Right lobe of liver (tissue), 6 donors: ENCODE results near the gene PFKFB4. TPM values are rescaled to one million over a fixed set of nuclear protein-coding genes. Genes with fewer than 3 reads are reported as not detected.

Experiments
- ATAC-seq, 4 donors: fragments of 200-7000 bp; cut with Tn5 transposase; one replicate each; pipeline ENCODE4 v1.9.1; 2020; ENCODE audit warnings: mild to moderate bottlenecking in 4 of 4, moderate library complexity in 4 of 4
- DNase-seq, 3 donors: peaks; one replicate each; pipeline ENCODE4 v3.0.0-alpha.2; 2020
- H3K27ac ChIP-seq, 3 donors: fragments of 200-600 bp; one replicate each; pipeline ENCODE4 v1.8.0; 2022
- H3K27me3 ChIP-seq, 2 donors: fragments of 200-600 bp; one replicate each; pipeline ENCODE4 v1.8.0; 2022
- H3K36me3 ChIP-seq, 4 donors: fragments of 200-600 bp; sonication (generic) in 1 of 4; one replicate each; pipeline versions ENCODE4 v1.5.1 to v1.8.0; 2017 to 2022; ENCODE audit warnings: control low read depth in 1 of 4
- H3K4me1 ChIP-seq, 4 donors: fragments of 200-600 bp; sonication (generic) in 1 of 4; one replicate each; pipeline versions ENCODE4 v1.5.1 to v1.8.0; 2017 to 2022; ENCODE audit warnings: control low read depth in 1 of 4
- H3K4me3 ChIP-seq, 3 donors: fragments of 200-600 bp; one replicate each; pipeline ENCODE4 v1.8.0; 2022
- H3K9me3 ChIP-seq, 4 donors: fragments of 200-600 bp; sonication (generic) in 1 of 4; one replicate each; pipeline versions ENCODE4 v1.5.1 to v1.8.0; 2017 to 2022; ENCODE audit warnings: control low read depth in 1 of 4
- POLR2A ChIP-seq: fragments of 450-650 bp; IDR thresholded peaks from one replicate; pipeline ENCODE4 v1.6.1; 2017; ENCODE audit warnings: antibody characterized with exemption, mild to moderate bottlenecking
- WGBS: methylation state at CpG from one replicate; pipeline ENCODE4 v1.1.6; 2018; ENCODE audit warnings: low coverage, low lambda C conversion rate; ENCODE audit not compliant: insufficient coverage; ENCODE audit errors: missing lambda C conversion rate; 5-methylcytosine and 5-hydroxymethylcytosine counted together
- intact Hi-C, 2 donors: fragments of 100-400 bp; cut with DNase I; formaldehyde crosslinking; loops; one replicate each; pipeline versions ENCODE4 v1.11.2 to v1.14.1; 2022
- total RNA-seq, 6 experiments: library from RNA; depleted of rRNA in 2 of 6; stranded (reverse); fragments of >200 nt in 2 of 6; fragmentation: NEBNext Ultra II Directional in 3 of 6; extraction: Animal tissue kit (Norgen Biotek cat#: 25700) in 3 of 6; gene quantifications; one replicate each; pipeline versions ENCODE4 v1.1.0 to v1.2.4, GENCODE V29; 2016 to 2023
- TF ChIP-seq, protein P1 (sequence below), 4 donors: fragments of 200-600 bp in 3 of 4; fragments of 450-650 bp in 1 of 4; IDR thresholded peaks; one replicate each; pipeline versions ENCODE4 v1.5.1 to v1.8.0; 2016 to 2022; ENCODE audit warnings: antibody characterized with exemption in 4 of 4, mild to moderate bottlenecking in 2 of 4
- donor health status: DM: no; HTN: yes; CAD: no.
- donor health status: DM: no; HTN: no; CAD: no.
- donor health status: DM: no; HTN: no; CAD: no.
- donor health status: DM: no; HTN: yes; CAD: no.
- donor health status: DM: no; HTN: yes; CAD: no.

PFKFB4 gene
- total RNA-seq, 6 experiments from 2014 or later: 0.59 to 10.8 (median 1.4) TPM

GRCh38 chr3:48599509-48600285 is 43.1 kb upstream of the PFKFB4 start:
- Histone ChIP-seq H3K9me3 (no peaks in the 10 kb centered on the region), H3K4me3 (no peak overlapping the region), H3K27me3 (no peaks in the 10 kb centered on the region), H3K36me3 (peaks cover 0 to 64% (median 38%) of the 10 kb centered on the region in 4 donors), H3K4me1 (no peaks in the 10 kb centered on the region), H3K27ac (no peak overlapping the region)
- DNase-seq: no peak
- intact Hi-C loops: no loop called here
- no peak for ATAC-seq
- TF ChIP-seq POLR2A: no peak
- TF ChIP-seq, protein P1, sequence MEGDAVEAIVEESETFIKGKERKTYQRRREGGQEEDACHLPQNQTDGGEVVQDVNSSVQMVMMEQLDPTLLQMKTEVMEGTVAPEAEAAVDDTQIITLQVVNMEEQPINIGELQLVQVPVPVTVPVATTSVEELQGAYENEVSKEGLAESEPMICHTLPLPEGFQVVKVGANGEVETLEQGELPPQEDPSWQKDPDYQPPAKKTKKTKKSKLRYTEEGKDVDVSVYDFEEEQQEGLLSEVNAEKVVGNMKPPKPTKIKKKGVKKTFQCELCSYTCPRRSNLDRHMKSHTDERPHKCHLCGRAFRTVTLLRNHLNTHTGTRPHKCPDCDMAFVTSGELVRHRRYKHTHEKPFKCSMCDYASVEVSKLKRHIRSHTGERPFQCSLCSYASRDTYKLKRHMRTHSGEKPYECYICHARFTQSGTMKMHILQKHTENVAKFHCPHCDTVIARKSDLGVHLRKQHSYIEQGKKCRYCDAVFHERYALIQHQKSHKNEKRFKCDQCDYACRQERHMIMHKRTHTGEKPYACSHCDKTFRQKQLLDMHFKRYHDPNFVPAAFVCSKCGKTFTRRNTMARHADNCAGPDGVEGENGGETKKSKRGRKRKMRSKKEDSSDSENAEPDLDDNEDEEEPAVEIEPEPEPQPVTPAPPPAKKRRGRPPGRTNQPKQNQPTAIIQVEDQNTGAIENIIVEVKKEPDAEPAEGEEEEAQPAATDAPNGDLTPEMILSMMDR (IDR thresholded peaks at IDR 0.05): no peak
- WGBS: 93% methylated on average over 6 of the region's 12 CpGs

- ATAC-seq: no peak
- no peak overlapping the region for H3K27ac ChIP-seq
- no peak overlapping the region for H3K4me3 ChIP-seq
- WGBS: 100% methylated on average over 1 of the region's 11 CpGs
- intact Hi-C loops: no loop called here
- H3K27me3 ChIP-seq: no peaks in the 10 kb centered on the region
- peak in 1 of 3 donors; percentile 37 for DNase-seq
- H3K36me3 ChIP-seq: peaks cover 0 to 58% (median 35%) of the 10 kb centered on the region in 4 donors
- no peaks in the 10 kb centered on the region for H3K4me1 ChIP-seq
- TF ChIP-seq POLR2A: no peak
- TF ChIP-seq, protein P1 (IDR thresholded peaks at IDR 0.05): no peak
- H3K9me3 ChIP-seq: no peaks in the 10 kb centered on the region
Observed at GRCh38 chr3:48599077-48599501, 42.5 kb upstream of the PFKFB4 start.

DNA sequence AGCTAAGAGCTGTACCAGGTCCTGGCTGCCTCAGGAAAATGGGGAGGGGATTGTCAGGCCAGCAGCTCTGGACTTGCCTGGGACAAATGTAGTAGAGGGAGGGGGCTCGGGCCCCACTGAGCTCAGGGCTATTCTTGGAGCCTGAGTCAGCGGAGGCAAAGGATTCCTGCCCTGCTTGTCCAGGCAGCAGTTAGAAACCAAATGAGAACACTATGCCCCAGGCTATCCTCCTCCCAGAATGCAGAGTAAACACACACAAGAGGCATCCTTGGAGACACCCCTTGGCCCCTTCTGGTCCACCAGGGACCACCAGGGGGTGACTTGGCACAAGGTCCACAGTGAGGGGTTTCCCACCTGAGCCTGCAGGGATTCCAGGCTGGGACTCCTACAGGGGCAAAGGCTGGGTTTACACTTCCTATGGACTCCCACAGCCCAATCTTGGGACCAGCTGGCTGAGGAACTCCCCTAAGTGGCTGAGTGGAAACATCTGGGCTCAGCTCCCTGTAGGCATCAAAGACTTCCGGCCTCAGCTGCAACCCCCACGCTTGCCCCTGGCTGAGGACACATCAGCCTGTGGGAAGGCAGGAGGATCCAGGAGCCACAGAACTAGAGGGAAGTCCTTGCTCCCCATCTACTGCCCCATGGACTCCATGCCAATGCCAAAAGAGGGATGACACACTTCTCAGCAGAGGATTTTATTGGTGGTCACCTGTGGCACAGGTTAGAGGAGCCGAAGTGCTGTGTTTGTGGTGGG is 41.9 kb upstream of the PFKFB4 start:
- ATAC-seq (peak in 1 of 4 donors; percentile 8), DNase-seq (no peak)
- Histone ChIP-seq H3K36me3 (peaks cover 0 to 52% (median 31%) of the 10 kb centered on the region in 4 donors), H3K9me3 (no peaks in the 10 kb centered on the region), H3K27me3 (no peaks in the 10 kb centered on the region), H3K4me3 (no peak overlapping the region), H3K27ac (no peak overlapping the region), H3K4me1 (no peaks in the 10 kb centered on the region)
- intact Hi-C loops: no loop called here
- TF ChIP-seq, protein P1 (IDR thresholded peaks at IDR 0.05): no peak
- no peak for TF ChIP-seq POLR2A
- 79% methylated on average over 2 of the region's 5 CpGs for WGBS

- intact Hi-C loops: no loop called here
- ATAC-seq: peak in 1 of 4 donors; percentile 5
- H3K27me3 ChIP-seq: no peaks in the 10 kb centered on the region
- WGBS: 38% methylated on average over 2 of the region's 6 CpGs
- H3K4me1 ChIP-seq: no peaks in the 10 kb centered on the region
- TF ChIP-seq POLR2A: no peak
- TF ChIP-seq, protein P1 (IDR thresholded peaks at IDR 0.05): no peak
- no peak overlapping the region for H3K27ac ChIP-seq
- no peak for DNase-seq
- no peaks in the 10 kb centered on the region for H3K9me3 ChIP-seq
- peaks cover 0 to 41% (median 22%) of the 10 kb centered on the region in 4 donors for H3K36me3 ChIP-seq
- H3K4me3 ChIP-seq: no peak overlapping the region
Observed at GRCh38 chr3:48597408-48597800, 40.8 kb upstream of the PFKFB4 start.
